ENCODE data around the gene RPA3. TPM values are rescaled to one million over a fixed set of nuclear protein-coding genes. Genes with fewer than 3 reads are reported as not detected.

The RPA3 gene
- total RNA-seq, 2 experiments from 2014 or later: 155 to 176 TPM

DNA sequence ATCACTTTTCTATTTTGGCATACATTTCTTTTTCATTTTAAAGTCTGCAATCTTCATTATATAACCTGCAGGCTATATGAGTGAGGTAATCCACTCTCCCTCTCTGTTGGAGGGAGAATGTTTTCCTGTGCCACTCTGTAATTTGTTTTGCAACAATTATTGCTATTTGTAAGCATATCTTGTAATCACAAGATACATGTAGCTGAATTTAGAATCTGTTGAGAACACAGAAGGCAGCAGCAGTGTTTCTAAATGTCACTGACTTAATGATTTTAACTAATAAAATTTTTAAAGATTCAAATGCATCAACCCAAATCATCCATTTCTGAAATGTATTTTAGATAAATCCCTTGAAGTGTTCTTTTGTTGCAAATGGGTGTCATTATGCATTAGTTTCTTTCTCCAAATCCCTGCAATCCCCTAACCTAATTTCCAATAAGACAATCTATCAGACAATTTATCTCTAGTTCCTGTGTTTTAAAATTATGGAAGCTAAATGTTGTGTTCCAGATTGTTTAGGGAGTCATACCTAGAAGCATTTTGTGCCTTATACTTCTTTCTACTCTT, 97.7 kb downstream of the RPA3 start:
- ChIA-PET POLR2A (no interaction called here), CTCF (no interaction called here)

DNA sequence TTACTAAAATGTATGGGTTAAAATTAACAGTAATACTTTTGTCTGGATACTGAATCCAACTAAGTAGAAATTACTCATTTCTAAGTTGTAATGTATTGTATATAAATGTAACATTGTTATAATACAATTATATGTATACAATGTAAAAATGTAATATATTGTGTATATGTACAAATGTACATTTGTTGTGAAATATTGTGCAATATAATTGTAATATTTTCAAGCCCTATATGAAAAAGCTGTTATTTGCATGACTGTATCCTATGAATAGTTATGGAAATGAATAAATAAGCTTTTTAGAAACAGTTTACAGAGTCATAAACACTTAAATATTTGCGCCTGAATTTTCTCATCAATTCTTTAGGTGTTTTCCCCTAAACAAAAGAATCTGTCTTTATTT, 98.2 kb downstream of the RPA3 start:
- CTCF ChIA-PET: no interaction called here
- POLR2A ChIA-PET: no interaction called here

GRCh38 chr7:7618410-7618809, 100.0 kb downstream of the RPA3 start:
- POLR2A ChIA-PET: no interaction called here
- CTCF ChIA-PET: no interaction called here

DNA sequence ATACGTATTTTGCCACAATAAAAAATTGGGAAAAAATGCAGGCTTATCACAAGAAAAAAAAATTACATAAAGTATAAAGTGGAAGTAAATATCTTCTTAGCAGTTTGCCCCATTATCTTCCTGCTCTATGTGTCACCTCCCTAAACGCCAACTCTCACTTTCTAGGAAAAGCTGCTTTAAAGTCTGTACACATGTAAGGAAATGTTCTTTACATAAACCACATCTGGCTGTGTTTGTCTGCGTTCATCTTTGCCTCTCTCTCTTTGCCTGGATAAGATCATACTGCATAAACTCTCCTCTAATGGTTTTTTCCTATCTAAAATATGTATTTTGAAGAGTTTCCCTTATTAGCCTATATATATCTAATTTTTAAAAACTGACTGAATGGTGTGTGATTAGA, 100.9 kb downstream of the RPA3 start:
- CTCF ChIA-PET: no interaction called here

DNA sequence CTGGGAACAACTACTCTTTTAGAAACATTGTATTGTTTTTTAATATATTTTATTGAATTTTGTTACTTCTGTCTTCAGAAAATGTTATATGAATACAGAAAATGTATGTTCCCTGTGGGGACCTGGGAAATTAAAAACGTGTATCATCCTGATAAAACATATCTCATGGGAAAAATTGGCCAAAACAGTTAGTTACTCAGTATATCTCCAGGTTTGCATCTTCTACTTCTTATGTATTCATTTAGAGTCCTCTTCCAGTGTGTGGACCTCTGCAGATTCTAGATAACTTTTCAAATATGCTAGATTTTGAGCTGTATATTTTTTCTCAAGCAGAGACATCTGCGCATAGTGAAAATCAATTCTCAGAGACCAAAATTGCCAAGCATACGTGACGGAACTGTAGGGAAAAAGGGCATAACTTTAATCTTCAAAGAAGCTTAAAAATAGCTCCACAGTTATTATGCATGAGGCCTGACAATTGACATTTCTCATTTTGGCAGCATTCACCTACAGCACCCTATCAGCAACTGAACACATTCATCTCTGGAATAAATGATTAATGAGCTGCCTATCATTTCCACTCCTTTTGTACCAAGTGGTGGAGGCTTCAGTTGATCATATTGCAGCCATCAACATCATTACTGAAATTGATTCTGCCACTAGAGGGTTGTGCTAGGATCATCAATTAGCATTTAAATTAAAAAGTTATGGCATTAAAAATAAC, 104.2 kb downstream of the RPA3 start:
- POLR2A ChIA-PET: no interaction called here

More for the DNA sequence above, 100.9 kb downstream of the RPA3 start:
- POLR2A ChIA-PET: no interaction called here

GRCh38 chr7:7613210-7613609, 105.2 kb downstream of the RPA3 start:
- CTCF ChIA-PET: no interaction called here
- POLR2A ChIA-PET: no interaction called here

More for the DNA sequence above, 104.2 kb downstream of the RPA3 start:
- CTCF ChIA-PET: no interaction called here

DNA sequence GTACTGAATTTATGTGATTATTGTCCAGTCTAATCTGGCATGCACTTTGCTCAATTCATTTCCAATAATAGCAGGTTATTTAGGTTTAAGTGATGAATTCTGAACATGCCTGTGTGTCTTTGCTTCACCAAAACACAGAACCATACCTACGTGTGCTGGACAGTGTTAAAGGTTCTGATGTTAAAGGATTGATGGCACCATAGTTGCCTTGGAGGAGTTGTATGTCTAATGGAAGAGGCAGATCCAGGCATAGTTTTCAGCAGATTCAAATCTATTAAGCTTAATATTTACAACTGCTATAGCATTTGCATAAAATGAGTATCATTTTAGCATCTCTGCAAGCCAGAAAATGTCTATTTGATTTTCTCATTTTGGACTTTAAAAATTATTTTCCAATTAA, 105.9 kb downstream of the RPA3 start:
- ChIA-PET POLR2A (no interaction called here), CTCF (no interaction called here)

- ChIA-PET POLR2A (no interaction called here), CTCF (no interaction called here)
Measured at GRCh38 chr7:7609330-7609729, 109.1 kb downstream of the RPA3 start.

- POLR2A ChIA-PET: no interaction called here
- CTCF ChIA-PET: no interaction called here
Measured at GRCh38 chr7:7607010-7607409, 111.4 kb downstream of the RPA3 start.

GRCh38 chr7:7596176-7596575, 122.2 kb downstream of the RPA3 start:
- POLR2A ChIA-PET: interaction anchor here (0.6 kb wide), 1 partner anchor 528 kb away, joined by 10 read pairs; no protein-coding TSS in a partner anchor
- CTCF ChIA-PET: interaction anchor here (0.7 kb wide), 1 partner anchor 165 kb away, joined by 3 read pairs; no protein-coding TSS in a partner anchor

DNA sequence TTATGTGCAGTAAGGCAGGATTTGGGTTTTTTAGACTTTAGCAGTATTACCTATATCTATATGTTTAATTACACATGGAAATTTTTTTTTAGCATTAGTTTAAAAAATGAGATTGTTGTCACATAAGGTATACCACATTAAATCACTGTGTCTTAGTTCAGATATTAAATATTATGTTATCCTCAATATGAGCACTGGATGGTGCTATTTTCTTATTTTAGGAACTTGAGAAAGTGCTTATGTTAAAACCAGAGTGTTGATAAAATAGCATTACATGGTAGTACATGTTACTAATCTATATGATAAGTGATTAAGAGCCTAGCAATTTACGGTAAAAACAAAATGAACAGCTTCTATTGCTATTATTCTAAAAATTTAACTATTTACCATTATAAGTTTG, 123.0 kb downstream of the RPA3 start:
- ChIA-PET POLR2A (no interaction called here), CTCF (interaction anchor here (0.6 to 0.7 kb wide), 2 partner anchors 166 to 1226 kb away, joined by 3 read pairs; no protein-coding TSS in a partner anchor)

Other genes starting within 250 kb of the RPA3 start
- gene COL28A1, start 182.7 kb downstream of the RPA3 start, total RNA-seq: not detected
- gene MIOS, start 151.7 kb downstream of the RPA3 start, total RNA-seq: 10 to 100 TPM; 51.9 to 53.6 TPM
- gene UMAD1, start 77.9 kb downstream of the RPA3 start, total RNA-seq: 10 to 100 TPM; 12.8 to 14.2 TPM

Data from activated CD8-positive, alpha-beta memory T cell treated with anti-CD3 and anti-CD28 coated beads for 36 hours (primary cell).